ENCODE data around the gene THSD7A. TPM values are rescaled to one million over a fixed set of nuclear protein-coding genes. Genes with fewer than 3 reads are reported as not detected.

Gene THSD7A
- polyA plus RNA-seq, 1 experiment = 0.06 TPM

DNA sequence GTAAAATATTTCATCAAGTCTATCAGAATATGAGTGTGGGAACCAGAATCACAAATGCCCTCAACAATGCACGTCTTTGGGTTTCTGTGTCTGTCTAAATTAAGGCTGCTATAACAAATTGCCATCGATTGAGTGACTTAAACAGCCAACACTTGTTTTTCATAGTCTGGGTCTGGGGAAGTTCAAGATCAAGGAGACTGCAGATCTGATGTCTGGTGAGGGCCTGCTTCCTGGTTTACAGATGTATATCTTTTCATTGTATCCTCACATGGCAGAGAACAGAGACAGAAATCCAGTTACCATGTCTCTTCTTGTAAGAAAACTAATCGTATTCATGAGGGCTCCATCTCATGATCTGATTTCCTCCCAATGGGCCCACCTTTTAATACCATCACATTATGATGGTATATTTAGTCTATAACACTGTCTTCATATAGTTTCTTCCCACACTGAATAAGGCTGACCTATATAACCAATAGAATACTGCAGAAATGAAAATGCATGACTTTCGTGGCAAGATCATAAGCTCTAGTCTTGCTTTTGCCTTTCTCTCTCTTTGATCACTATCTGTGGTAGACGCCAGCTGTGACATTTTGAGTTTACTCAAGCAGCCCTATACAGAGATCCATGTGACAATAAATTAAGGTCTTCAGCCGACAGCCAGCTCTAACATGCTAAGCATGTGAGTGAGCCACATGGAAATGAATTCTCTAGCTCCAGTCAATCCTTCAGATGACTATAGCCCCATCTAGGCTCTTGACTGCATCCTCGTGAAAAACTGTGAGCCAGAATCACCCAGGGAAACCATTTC, 51.9 kb downstream of the THSD7A start:
- DNase-seq (ENCODE audit: low read depth, low spot score) = no peak
- Histone ChIP-seq H3K9me3 (ENCODE audit: control insufficient read depth, insufficient read depth, low read length) (no peaks in the 10 kb centered on the region), H3K27ac (ENCODE audit: low read depth, low read length) (no peak overlapping the region), H3K4me3 (ENCODE audit: low read depth, low read length) (no peak overlapping the region), H3K27me3 (ENCODE audit: control insufficient read depth, insufficient read depth, low read length) (no peaks in the 10 kb centered on the region)
- CTCF ChIA-PET = no interaction called here
- TF ChIP-seq, protein P1, sequence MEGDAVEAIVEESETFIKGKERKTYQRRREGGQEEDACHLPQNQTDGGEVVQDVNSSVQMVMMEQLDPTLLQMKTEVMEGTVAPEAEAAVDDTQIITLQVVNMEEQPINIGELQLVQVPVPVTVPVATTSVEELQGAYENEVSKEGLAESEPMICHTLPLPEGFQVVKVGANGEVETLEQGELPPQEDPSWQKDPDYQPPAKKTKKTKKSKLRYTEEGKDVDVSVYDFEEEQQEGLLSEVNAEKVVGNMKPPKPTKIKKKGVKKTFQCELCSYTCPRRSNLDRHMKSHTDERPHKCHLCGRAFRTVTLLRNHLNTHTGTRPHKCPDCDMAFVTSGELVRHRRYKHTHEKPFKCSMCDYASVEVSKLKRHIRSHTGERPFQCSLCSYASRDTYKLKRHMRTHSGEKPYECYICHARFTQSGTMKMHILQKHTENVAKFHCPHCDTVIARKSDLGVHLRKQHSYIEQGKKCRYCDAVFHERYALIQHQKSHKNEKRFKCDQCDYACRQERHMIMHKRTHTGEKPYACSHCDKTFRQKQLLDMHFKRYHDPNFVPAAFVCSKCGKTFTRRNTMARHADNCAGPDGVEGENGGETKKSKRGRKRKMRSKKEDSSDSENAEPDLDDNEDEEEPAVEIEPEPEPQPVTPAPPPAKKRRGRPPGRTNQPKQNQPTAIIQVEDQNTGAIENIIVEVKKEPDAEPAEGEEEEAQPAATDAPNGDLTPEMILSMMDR (IDR thresholded peaks at IDR 0.05; ENCODE audit: low read depth, low read length) = no peak
- POLR2A ChIA-PET = no interaction called here

DNA sequence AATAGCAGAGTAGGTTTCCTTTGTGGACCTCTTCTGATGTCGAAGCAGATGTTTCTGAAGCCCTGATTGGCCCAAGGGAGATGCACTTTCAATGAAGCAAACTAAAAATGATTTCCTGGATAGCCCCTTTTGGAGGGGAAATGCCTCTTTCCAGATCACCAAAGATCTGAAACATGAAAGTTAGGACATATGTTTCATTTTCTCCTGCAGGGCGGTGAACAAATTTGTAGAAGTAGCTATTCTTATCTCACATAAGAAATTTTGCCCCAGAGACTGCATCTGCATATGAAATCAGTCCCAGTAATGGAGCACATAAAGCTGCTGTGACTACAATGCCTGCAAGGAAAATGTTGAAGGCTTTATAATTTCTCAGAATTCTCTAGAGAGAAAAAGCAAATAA, 56.0 kb downstream of the THSD7A start:
- DNase-seq (ENCODE audit: low read depth, low spot score) = no peak
- POLR2A ChIA-PET = no interaction called here
- H3K4me3 ChIP-seq (ENCODE audit: low read depth, low read length) = no peak overlapping the region
- H3K27ac ChIP-seq (ENCODE audit: low read depth, low read length) = no peak overlapping the region
- H3K9me3 ChIP-seq (ENCODE audit: control insufficient read depth, insufficient read depth, low read length) = no peaks in the 10 kb centered on the region
- TF ChIP-seq, protein P1 (IDR thresholded peaks at IDR 0.05; ENCODE audit: low read depth, low read length) = no peak
- H3K27me3 ChIP-seq (ENCODE audit: control insufficient read depth, insufficient read depth, low read length) = no peaks in the 10 kb centered on the region
- CTCF ChIA-PET = no interaction called here

DNA sequence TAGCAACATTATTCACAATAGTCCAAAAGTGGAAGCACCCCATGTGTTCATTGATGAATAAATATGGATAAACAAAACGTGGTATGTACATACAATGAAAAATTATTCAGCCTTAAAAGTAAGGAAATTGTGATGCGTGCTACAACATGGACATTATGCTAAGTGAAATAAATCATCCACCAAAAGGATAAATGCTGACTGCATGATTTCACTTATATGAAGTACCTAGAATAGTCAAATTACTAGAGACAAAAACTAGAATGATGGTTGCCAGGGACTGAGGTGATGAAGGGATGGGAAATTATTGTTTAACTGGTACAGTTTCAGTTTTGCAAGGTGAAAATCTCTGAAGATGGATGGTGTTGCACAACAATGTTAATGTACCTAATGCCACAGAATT, 56.6 kb downstream of the THSD7A start:
- TF ChIP-seq, protein P1 (IDR thresholded peaks at IDR 0.05; ENCODE audit: low read depth, low read length) = no peak
- no peak for DNase-seq (ENCODE audit: low read depth, low spot score)
- Histone ChIP-seq H3K9me3 (ENCODE audit: control insufficient read depth, insufficient read depth, low read length) (no peaks in the 10 kb centered on the region), H3K4me3 (ENCODE audit: low read depth, low read length) (no peak overlapping the region), H3K27ac (ENCODE audit: low read depth, low read length) (no peak overlapping the region), H3K27me3 (ENCODE audit: control insufficient read depth, insufficient read depth, low read length) (no peaks in the 10 kb centered on the region)
- CTCF ChIA-PET = no interaction called here
- POLR2A ChIA-PET = no interaction called here

DNA sequence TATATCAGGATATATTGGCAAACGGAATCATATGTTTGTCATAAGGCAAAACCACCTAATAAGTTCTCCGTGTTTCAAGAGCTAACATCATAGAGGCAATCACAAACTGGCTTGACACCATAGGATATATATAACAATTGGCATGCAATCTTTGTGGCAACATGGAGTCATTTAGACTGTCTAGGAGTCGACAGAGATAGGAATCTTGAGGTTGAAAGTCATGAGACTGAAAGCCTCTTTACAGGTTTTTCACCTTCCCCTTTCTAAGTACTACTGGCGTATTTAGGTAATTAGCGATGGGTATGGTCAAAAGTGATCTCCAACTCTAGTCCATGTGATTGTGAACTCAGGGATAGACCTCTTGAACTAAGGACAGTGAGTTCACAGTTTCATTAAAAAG, 63.7 kb downstream of the THSD7A start:
- H3K9me3 ChIP-seq (ENCODE audit: control insufficient read depth, insufficient read depth, low read length) = no peaks in the 10 kb centered on the region
- POLR2A ChIA-PET = interaction anchor here (0.6 kb wide), 1 partner anchor 32 kb away, joined by 4 read pairs; no protein-coding TSS in a partner anchor

DNA sequence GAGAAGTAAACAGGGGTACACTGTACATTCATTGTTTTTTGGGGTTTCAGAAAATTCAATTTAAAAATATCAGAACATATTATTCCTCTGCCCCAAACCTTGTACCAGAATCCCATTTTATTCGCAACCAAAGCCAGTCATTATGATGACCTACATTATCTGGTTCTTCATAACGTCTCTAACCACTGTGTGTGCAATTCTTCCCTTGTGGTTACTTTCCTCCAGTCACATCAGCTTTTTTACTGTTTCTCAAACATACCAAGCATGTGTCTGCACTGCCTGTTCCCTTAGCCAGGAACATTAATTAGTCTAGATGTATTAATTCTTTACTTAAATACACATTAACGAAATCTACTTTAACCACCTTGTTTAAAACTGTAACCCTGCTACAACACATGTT, 64.8 kb downstream of the THSD7A start:
- TF ChIP-seq, protein P1 (IDR thresholded peaks at IDR 0.05; ENCODE audit: low read depth, low read length) = no peak
- CTCF ChIA-PET = no interaction called here
- Histone ChIP-seq H3K27ac (ENCODE audit: low read depth, low read length) (no peak overlapping the region), H3K27me3 (ENCODE audit: control insufficient read depth, insufficient read depth, low read length) (no peaks in the 10 kb centered on the region), H3K9me3 (ENCODE audit: control insufficient read depth, insufficient read depth, low read length) (no peaks in the 10 kb centered on the region), H3K4me3 (ENCODE audit: low read depth, low read length) (no peak overlapping the region)
- no peak for DNase-seq (ENCODE audit: low read depth, low spot score)
- POLR2A ChIA-PET = no interaction called here

More for the DNA sequence above, 63.7 kb downstream of the THSD7A start:
- TF ChIP-seq, protein P1 (IDR thresholded peaks at IDR 0.05; ENCODE audit: low read depth, low read length) = no peak
- Histone ChIP-seq H3K27ac (ENCODE audit: low read depth, low read length) (no peak overlapping the region), H3K4me3 (ENCODE audit: low read depth, low read length) (no peak overlapping the region), H3K27me3 (ENCODE audit: control insufficient read depth, insufficient read depth, low read length) (no peaks in the 10 kb centered on the region)
- CTCF ChIA-PET = no interaction called here
- no peak for DNase-seq (ENCODE audit: low read depth, low spot score)
